ENCODE results near the gene TAF3.

- TF ChIP-seq CTCF (IDR thresholded peaks at IDR 0.05) (no peak), POLR2A (IDR thresholded peaks at IDR 0.05) (no peak)
Measured at GRCh38 chr10:7952266-7952665, 134.0 kb downstream of the TAF3 start.
